Neural progenitor cell (in vitro differentiated cells): ENCODE measurements around the gene UBTD2. TPM values are rescaled to one million over a fixed set of nuclear protein-coding genes. Genes with fewer than 3 reads are reported as not detected.

Experiments used
- DNase-seq: peaks from one replicate; pipeline ENCODE4 v3.0.0-alpha.2; 2016; ENCODE audit warnings: low spot score
- H2AFZ ChIP-seq: fragments of 200-600 bp; sonication (generic); replicated peaks from 2 replicates; pipeline ENCODE4 v1.6.1; 2016; ENCODE audit warnings: antibody characterized with exemption
- H3F3A ChIP-seq: fragments of 200-600 bp; sonication (generic); 2 replicates; pipeline ENCODE4 v1.6.1; 2016; ENCODE audit warnings: antibody characterized with exemption, low read depth
- H3K27ac ChIP-seq: fragments of 200-600 bp; sonication (generic); 2 replicates; pipeline ENCODE4 v1.5.1; 2016; ENCODE audit warnings: mild to moderate bottlenecking
- H3K27me3 ChIP-seq: fragments of 200-600 bp; sonication (generic); 2 replicates; pipeline ENCODE4 v1.6.1; 2016; ENCODE audit warnings: mild to moderate bottlenecking, moderate library complexity
- H3K36me3 ChIP-seq: fragments of 200-600 bp; sonication (generic); 2 replicates; pipeline ENCODE4 v1.5.1; 2016
- H3K4me1 ChIP-seq: fragments of 200-600 bp; sonication (generic); 2 replicates; pipeline ENCODE4 v1.6.1; 2016; ENCODE audit warnings: mixed run types
- H3K4me2 ChIP-seq: fragments of 200-600 bp; sonication (generic); 2 replicates; pipeline ENCODE4 v1.6.1; 2016
- H3K4me3 ChIP-seq: fragments of 200-600 bp; sonication (generic); 2 replicates; pipeline ENCODE4 v1.5.1; 2016
- H3K79me2 ChIP-seq: fragments of 200-600 bp; sonication (generic); 2 replicates; pipeline ENCODE4 v1.6.1; 2016; ENCODE audit warnings: low read depth
- H3K9ac ChIP-seq: fragments of 200-600 bp; sonication (generic); 2 replicates; pipeline ENCODE4 v1.6.1; 2016
- H3K9me3 ChIP-seq: fragments of 200-600 bp; sonication (generic); 2 replicates; pipeline ENCODE4 v1.5.1; 2016; ENCODE audit warnings: low read depth
- H4K20me1 ChIP-seq: fragments of 200-600 bp; sonication (generic); 2 replicates; pipeline ENCODE4 v1.6.1; 2016; ENCODE audit warnings: low read depth
- H3K27ac Mint-ChIP-seq: 3 replicates; pipeline ENCODE4 v1.8.0; 2021; ENCODE audit warnings: mixed read lengths
- H3K27me3 Mint-ChIP-seq: 2 replicates; pipeline ENCODE4 v1.8.0; 2022; ENCODE audit warnings: low read depth, mild to moderate bottlenecking, inconsistent platforms, moderate library complexity, mixed read lengths; ENCODE audit not compliant: insufficient read depth
- H3K36me3 Mint-ChIP-seq: 3 replicates; pipeline ENCODE4 v1.8.0; 2021; ENCODE audit warnings: mixed read lengths
- H3K4me1 Mint-ChIP-seq: 3 replicates; pipeline ENCODE4 v1.8.0; 2021; ENCODE audit warnings: mixed read lengths
- H3K4me3 Mint-ChIP-seq: 3 replicates; pipeline ENCODE4 v1.8.0; 2021; ENCODE audit warnings: mild to moderate bottlenecking, moderate library complexity, mixed read lengths
- H3K9me3 Mint-ChIP-seq: 3 replicates; pipeline ENCODE4 v1.8.0; 2020; ENCODE audit warnings: mixed read lengths
- EZH2 ChIP-seq: fragments of 200-600 bp; sonication (generic); IDR thresholded peaks from 2 replicates; pipeline ENCODE4 v1.6.1; 2017; ENCODE audit warnings: antibody characterized with exemption, mild to moderate bottlenecking, moderate library complexity
- EZH2phosphoT487 ChIP-seq: fragments of 200-600 bp; sonication (generic); IDR thresholded peaks from 2 replicates; pipeline ENCODE4 v1.6.1; 2017; ENCODE audit warnings: antibody characterized with exemption
- total RNA-seq: library from RNA; depleted of rRNA; stranded (reverse); fragments of >200 nt; gene quantifications from 2 replicates; pipeline ENCODE4 v1.2.3, GENCODE V29; 2015; ENCODE audit warnings: low replicate concordance
- TF ChIP-seq, protein P1 (sequence below): fragments of 200-600 bp; sonication (generic); IDR thresholded peaks from 2 replicates; pipeline ENCODE4 v1.5.1; 2017; ENCODE audit warnings: antibody characterized with exemption, mild to moderate bottlenecking

The UBTD2 gene
- total RNA-seq, 1 donor from 2014 or later = 92.9 TPM

DNA sequence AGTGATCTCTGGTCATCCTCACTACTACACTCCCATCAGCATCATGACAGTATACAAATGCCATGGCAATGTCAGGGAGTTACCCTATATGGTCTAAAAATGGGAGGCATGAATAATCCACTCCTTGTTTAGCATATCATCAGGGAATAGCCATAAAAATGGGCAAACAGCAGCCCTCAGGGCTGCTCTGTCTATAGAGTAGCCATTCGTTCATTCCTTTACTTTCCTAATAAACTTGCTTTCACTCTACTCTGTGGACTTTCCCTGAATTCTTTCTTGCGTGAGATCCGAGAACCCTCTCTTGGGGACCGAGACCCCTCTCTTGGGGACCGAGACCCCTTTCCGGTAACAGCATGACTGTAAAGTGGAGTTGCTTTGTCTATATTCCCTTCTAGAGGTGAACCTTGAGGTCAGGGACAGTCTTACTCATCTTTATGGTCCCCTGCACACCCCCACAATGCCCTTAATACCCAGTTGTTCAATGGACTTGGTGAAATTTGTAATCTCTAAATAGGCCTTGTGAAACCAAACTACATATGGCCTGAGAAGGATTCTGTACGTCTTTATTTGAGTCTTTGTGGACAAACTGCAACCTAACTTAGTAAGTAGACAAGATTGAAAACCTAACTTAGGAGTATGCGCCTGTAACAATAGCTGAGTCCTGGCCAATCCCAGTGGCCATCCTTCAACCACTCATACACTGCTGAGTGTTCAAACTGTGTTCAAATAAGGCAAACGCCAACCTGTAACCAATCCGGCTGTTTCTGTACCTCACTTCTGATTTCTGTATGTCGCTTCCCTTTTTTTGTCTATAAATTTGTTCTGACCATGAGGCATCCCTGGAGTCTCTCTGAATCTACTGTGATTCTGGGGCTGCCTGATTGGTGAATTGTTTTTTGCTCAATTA lies 32.3 kb upstream of the UBTD2 start:
- no peak for TF ChIP-seq EZH2phosphoT487
- no peak for TF ChIP-seq EZH2
- TF ChIP-seq, protein P1, sequence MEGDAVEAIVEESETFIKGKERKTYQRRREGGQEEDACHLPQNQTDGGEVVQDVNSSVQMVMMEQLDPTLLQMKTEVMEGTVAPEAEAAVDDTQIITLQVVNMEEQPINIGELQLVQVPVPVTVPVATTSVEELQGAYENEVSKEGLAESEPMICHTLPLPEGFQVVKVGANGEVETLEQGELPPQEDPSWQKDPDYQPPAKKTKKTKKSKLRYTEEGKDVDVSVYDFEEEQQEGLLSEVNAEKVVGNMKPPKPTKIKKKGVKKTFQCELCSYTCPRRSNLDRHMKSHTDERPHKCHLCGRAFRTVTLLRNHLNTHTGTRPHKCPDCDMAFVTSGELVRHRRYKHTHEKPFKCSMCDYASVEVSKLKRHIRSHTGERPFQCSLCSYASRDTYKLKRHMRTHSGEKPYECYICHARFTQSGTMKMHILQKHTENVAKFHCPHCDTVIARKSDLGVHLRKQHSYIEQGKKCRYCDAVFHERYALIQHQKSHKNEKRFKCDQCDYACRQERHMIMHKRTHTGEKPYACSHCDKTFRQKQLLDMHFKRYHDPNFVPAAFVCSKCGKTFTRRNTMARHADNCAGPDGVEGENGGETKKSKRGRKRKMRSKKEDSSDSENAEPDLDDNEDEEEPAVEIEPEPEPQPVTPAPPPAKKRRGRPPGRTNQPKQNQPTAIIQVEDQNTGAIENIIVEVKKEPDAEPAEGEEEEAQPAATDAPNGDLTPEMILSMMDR = no peak
- no peaks in the 10 kb centered on the region for H3K36me3 ChIP-seq
- Mint-ChIP-seq H3K9me3 (no peaks in the 10 kb centered on the region), H3K27me3 (peaks cover 3% of the 10 kb centered on the region), H3K36me3 (no peaks in the 10 kb centered on the region), H3K4me3 (no peak overlapping the region), H3K27ac (peak overlapping the region; percentile 18), H3K4me1 (peaks cover 13% of the 10 kb centered on the region)
- no peaks in the 10 kb centered on the region for H3K27me3 ChIP-seq
- H4K20me1 ChIP-seq = no peaks in the 10 kb centered on the region
- H3K9ac ChIP-seq = no peak overlapping the region
- H3F3A ChIP-seq = no peaks in the 10 kb centered on the region
- H3K4me2 ChIP-seq = no peak overlapping the region
- H3K9me3 ChIP-seq = no peaks in the 10 kb centered on the region
- no peaks in the 10 kb centered on the region for H3K4me1 ChIP-seq
- H3K79me2 ChIP-seq = no peaks in the 10 kb centered on the region
- no peak overlapping the region for H3K4me3 ChIP-seq
- no peak for DNase-seq
- H3K27ac ChIP-seq = no peak overlapping the region
- H2AFZ ChIP-seq = no peak overlapping the region

DNA sequence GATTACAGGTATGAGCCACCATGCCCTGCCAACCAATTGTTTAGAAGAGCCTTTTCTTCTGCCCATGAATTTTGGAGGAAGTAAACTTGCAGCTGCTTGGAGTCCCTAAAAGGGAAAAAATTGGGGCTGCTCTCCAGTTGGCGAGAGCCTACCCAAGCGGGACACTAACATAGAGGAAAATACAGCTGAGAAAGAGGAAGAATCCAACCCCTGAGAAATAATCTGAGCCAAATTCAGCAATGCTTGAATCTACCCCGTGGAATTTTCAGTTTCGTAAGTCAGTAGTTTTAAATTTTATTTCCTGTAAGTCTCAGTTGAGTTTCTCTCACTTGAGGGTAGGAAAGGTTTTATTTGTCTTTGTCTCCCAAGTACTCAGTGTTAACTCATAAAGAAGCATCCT lies 30.4 kb upstream of the UBTD2 start:
- Histone ChIP-seq H3K4me3 (no peak overlapping the region), H4K20me1 (no peaks in the 10 kb centered on the region), H3K4me2 (no peak overlapping the region), H3K79me2 (no peaks in the 10 kb centered on the region), H3K9ac (no peak overlapping the region), H3F3A (no peaks in the 10 kb centered on the region), H3K9me3 (no peaks in the 10 kb centered on the region), H3K27me3 (no peaks in the 10 kb centered on the region), H3K36me3 (no peaks in the 10 kb centered on the region), H3K27ac (no peak overlapping the region), H2AFZ (no peak overlapping the region), H3K4me1 (no peaks in the 10 kb centered on the region)
- H3K27ac Mint-ChIP-seq = no peak overlapping the region
- no peaks in the 10 kb centered on the region for H3K9me3 Mint-ChIP-seq
- H3K36me3 Mint-ChIP-seq = no peaks in the 10 kb centered on the region
- no peak for DNase-seq
- no peak for TF ChIP-seq EZH2
- TF ChIP-seq, protein P1 = no peak
- TF ChIP-seq EZH2phosphoT487 = no peak
- no peak overlapping the region for H3K4me3 Mint-ChIP-seq
- peaks cover 3% of the 10 kb centered on the region for H3K27me3 Mint-ChIP-seq
- H3K4me1 Mint-ChIP-seq = peaks cover 13% of the 10 kb centered on the region

DNA sequence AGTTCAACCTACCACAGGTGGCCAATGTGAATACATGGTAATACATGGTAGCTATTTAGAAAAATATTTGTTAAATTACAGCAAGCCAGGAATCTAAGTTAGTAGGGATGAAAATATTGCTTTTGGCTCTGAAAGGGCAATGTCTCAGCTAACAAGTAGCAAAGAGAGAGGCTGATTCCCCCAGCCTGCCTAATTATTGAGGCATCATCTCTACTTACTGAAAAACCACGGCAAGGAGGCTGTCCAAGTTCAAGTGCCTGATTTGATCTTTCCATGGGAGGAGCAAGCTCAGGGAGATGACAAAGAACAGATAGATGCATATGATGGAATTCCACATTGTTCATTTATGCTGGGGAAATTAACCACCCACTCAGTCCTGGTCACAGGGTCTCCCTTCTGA lies 28.7 kb upstream of the UBTD2 start:
- Histone ChIP-seq H3K27me3 (no peaks in the 10 kb centered on the region), H3K4me3 (no peak overlapping the region), H3K4me2 (no peak overlapping the region), H4K20me1 (no peaks in the 10 kb centered on the region), H3K9ac (no peak overlapping the region), H3K27ac (no peak overlapping the region), H3K79me2 (no peaks in the 10 kb centered on the region), H3K9me3 (no peaks in the 10 kb centered on the region), H3K36me3 (no peaks in the 10 kb centered on the region), H2AFZ (no peak overlapping the region), H3K4me1 (no peaks in the 10 kb centered on the region), H3F3A (no peaks in the 10 kb centered on the region)
- TF ChIP-seq EZH2phosphoT487 = no peak
- TF ChIP-seq, protein P1 = no peak
- TF ChIP-seq EZH2 = no peak
- Mint-ChIP-seq H3K4me3 (no peak overlapping the region), H3K4me1 (peaks cover 13% of the 10 kb centered on the region), H3K27ac (no peak overlapping the region), H3K9me3 (no peaks in the 10 kb centered on the region), H3K27me3 (peaks cover 3% of the 10 kb centered on the region), H3K36me3 (no peaks in the 10 kb centered on the region)
- DNase-seq = no peak
